SK-N-SH (cell line): ENCODE results near the gene RILPL1. TPM values are rescaled to one million over a fixed set of nuclear protein-coding genes. Genes with fewer than 3 reads are reported as not detected.

Experiments used
- CTCF ChIA-PET: fragments of 300-600, 350-600 bp; formaldehyde crosslinking; extraction: SDS; loops from one replicate; lab custom pipeline; 2021; lab: Yijun Ruan, JAX
- POLR2A ChIA-PET: fragments of 350-600 bp; sonication (Branson Sonifier 250); formaldehyde crosslinking; extraction: SDS; loops from one replicate; lab custom pipeline; 2020; ENCODE audit warnings: antibody characterized with exemption, inconsistent platforms; lab: Yijun Ruan, JAX
- DNase-seq: peaks from one replicate; pipeline ENCODE4 v3.0.0; 2012
- H2AFZ ChIP-seq: fragments of 200-600 bp; sonication (generic); 2 replicates; pipeline ENCODE4 v1.8.1; 2016; ENCODE audit warnings: antibody characterized with exemption, mild to moderate bottlenecking, low read depth
- H3F3A ChIP-seq: fragments of 200-600 bp; sonication (generic); replicated peaks from 2 replicates; pipeline ENCODE3; 2016; ENCODE audit warnings: antibody characterized with exemption, mild to moderate bottlenecking; ENCODE audit not compliant: insufficient read depth
- H3K27ac ChIP-seq, 2 experiments: fragments of 200-500 bp in 1 of 2; fragments of 200-600 bp in 1 of 2; sonication (Bioruptor generic) in 1 of 2; sonication (generic), shearing (Covaris generic) in 1 of 2; 2 replicates each; pipeline versions ENCODE4 v1.5.1 to v1.6.1; 2014 to 2016; ENCODE audit warnings: low read depth in 2 of 2, inconsistent platforms in 1 of 2, low read length in 1 of 2, mild to moderate bottlenecking in 1 of 2, mixed read lengths in 1 of 2
- H3K27me3 ChIP-seq: fragments of 200-600 bp; sonication (generic), shearing (Covaris generic); 2 replicates; pipeline ENCODE4 v1.6.1; 2016; ENCODE audit warnings: mixed run types; ENCODE audit not compliant: insufficient read depth
- H3K36me3 ChIP-seq, 2 experiments: fragments of 200-500 bp in 1 of 2; fragments of 200-600 bp in 1 of 2; sonication (Bioruptor generic) in 1 of 2; sonication (generic) in 1 of 2; replicated peaks in 1 of 2; 2 replicates each; pipeline versions ENCODE3 to v1.5.1; 2014 to 2016; ENCODE audit warnings: low read length in 1 of 2, mild to moderate bottlenecking in 1 of 2; ENCODE audit not compliant: insufficient read depth in 2 of 2, control insufficient read depth in 1 of 2
- H3K4me1 ChIP-seq, 2 experiments: fragments of 200-500 bp in 1 of 2; fragments of 200-600 bp in 1 of 2; sonication (Bioruptor generic) in 1 of 2; sonication (generic), shearing (Covaris generic) in 1 of 2; 2 replicates each; pipeline versions ENCODE4 v1.5.1 to v1.6.1; 2014 to 2016; ENCODE audit warnings: low read depth in 1 of 2, low read length in 1 of 2, mixed run types in 1 of 2; ENCODE audit not compliant: insufficient read depth in 2 of 2, control insufficient read depth in 1 of 2
- H3K4me2 ChIP-seq: fragments of 200-600 bp; sonication (generic), shearing (Covaris generic); 2 replicates; pipeline ENCODE4 v1.6.1; 2017; ENCODE audit warnings: mixed run types
- H3K4me3 ChIP-seq, 2 experiments: fragments of 200-500 bp in 1 of 2; fragments of 200-600 bp in 1 of 2; sonication (Bioruptor generic) in 1 of 2; sonication (generic), shearing (Covaris generic) in 1 of 2; 2 replicates each; pipeline versions ENCODE4 v1.5.1 to v1.8.1; 2014 to 2016; ENCODE audit warnings: low read depth in 2 of 2, inconsistent platforms in 1 of 2, low read length in 1 of 2, mild to moderate bottlenecking in 1 of 2, mixed read lengths in 1 of 2, moderate library complexity in 1 of 2
- H3K79me2 ChIP-seq: fragments of 200-600 bp; sonication (generic); 2 replicates; pipeline ENCODE4 v1.8.1; 2017; ENCODE audit warnings: mild to moderate bottlenecking; ENCODE audit not compliant: insufficient read depth
- H3K9ac ChIP-seq: fragments of 200-600 bp; sonication (generic); 2 replicates; pipeline ENCODE4 v1.6.1; 2017; ENCODE audit warnings: mixed run types
- H3K9me2 ChIP-seq: fragments of 200-600 bp; sonication (generic); 2 replicates; pipeline ENCODE4 v1.6.1; 2017; ENCODE audit warnings: mixed run types
- H3K9me3 ChIP-seq: fragments of 200-600 bp; sonication (generic); 2 replicates; pipeline ENCODE4 v1.6.1; 2017; ENCODE audit warnings: mixed run types, mild to moderate bottlenecking, moderate library complexity
- H4K20me1 ChIP-seq: fragments of 200-600 bp; sonication (generic); 2 replicates; pipeline ENCODE4 v1.6.1; 2017; ENCODE audit warnings: mild to moderate bottlenecking, mixed run types; ENCODE audit not compliant: insufficient read depth
- FOSL2 ChIP-seq: IDR thresholded peaks from 2 replicates; pipeline ENCODE4 v1.4.0; 2012; ENCODE audit warnings: low read depth, mild to moderate bottlenecking, moderate library complexity, borderline replicate concordance
- FOXJ3 ChIP-seq: sonication (generic); formaldehyde crosslinking; IDR thresholded peaks from 2 replicates; pipeline ENCODE4 v1.5.1; 2020; ENCODE audit warnings: mild to moderate bottlenecking, missing genetic modification reagents
- FOXM1 ChIP-seq: IDR thresholded peaks from 2 replicates; pipeline ENCODE4 v1.4.0; 2012; ENCODE audit warnings: low read depth, mild to moderate bottlenecking
- GABPA ChIP-seq: IDR thresholded peaks from 2 replicates; pipeline ENCODE4 v1.4.0; 2012; ENCODE audit warnings: low read depth, mild to moderate bottlenecking
- MAX ChIP-seq: IDR thresholded peaks from 2 replicates; pipeline ENCODE4 v1.4.0; 2012; ENCODE audit warnings: low read depth
- MEF2A ChIP-seq: IDR thresholded peaks from 2 replicates; pipeline ENCODE4 v1.4.0; 2012; ENCODE audit warnings: low read depth, borderline replicate concordance
- NFIC ChIP-seq: IDR thresholded peaks from 2 replicates; pipeline ENCODE4 v1.4.0; 2012; ENCODE audit warnings: borderline replicate concordance
- NRF1 ChIP-seq: IDR thresholded peaks from 2 replicates; pipeline ENCODE4 v1.6.1; 2012; ENCODE audit warnings: low read depth, mild to moderate bottlenecking, low read length
- RAD21 ChIP-seq: IDR thresholded peaks from 2 replicates; pipeline ENCODE4 v1.6.1; 2012; ENCODE audit warnings: mild to moderate bottlenecking, low read length
- TCF12 ChIP-seq: IDR thresholded peaks from 2 replicates; pipeline ENCODE4 v1.4.0; 2012
- WGBS: methylation state at CpG from one replicate; pipeline ENCODE4 v1.1.6; 2017; ENCODE audit warnings: low lambda C conversion rate; 5-methylcytosine and 5-hydroxymethylcytosine counted together
- polyA plus RNA-seq, 3 experiments: library from polyadenylated mRNA; depleted of rRNA; stranded (reverse); fragments of >200 nt; gene quantifications; 2 replicates each; pipeline ENCODE4 v1.2.3, GENCODE V29; 2012
- TF ChIP-seq, protein P1 (sequence below): IDR thresholded peaks from 2 replicates; pipeline ENCODE4 v1.4.0; 2012; ENCODE audit warnings: low read depth, borderline replicate concordance
- TF ChIP-seq, protein P2 (sequence below): IDR thresholded peaks from 2 replicates; pipeline ENCODE4; 2012
- TF ChIP-seq, protein P3 (sequence below): fragments of 150-350 bp; IDR thresholded peaks from 2 replicates; pipeline ENCODE4 v1.6.1; 2016; ENCODE audit warnings: mild to moderate bottlenecking, low read depth, low read length
- TF ChIP-seq, protein P4 (sequence below): IDR thresholded peaks from 2 replicates; pipeline ENCODE4 v1.6.1; 2012; ENCODE audit warnings: mild to moderate bottlenecking, low read depth, low read length, moderate library complexity

The RILPL1 gene
- polyA plus RNA-seq, 1 of the 3 experiments (the other 2 are of a cell fraction) = 32.6 TPM

GRCh38 chr12:123478762-123479161, 54.8 kb downstream of the RILPL1 start:
- Histone ChIP-seq H3K27ac (peak overlapping the region in 1 of 2 experiments; percentile 49; a peak in 2 of 4 replicates), H3K4me3 (no peak overlapping the region), H3K9me2 (no peaks in the 10 kb centered on the region), H3K9ac (no peak overlapping the region), H3K4me2 (peak overlapping the region; percentile 49; the same call in 1 of the 2 replicates), H3F3A (peaks cover 14% of the 10 kb centered on the region), H3K9me3 (no peaks in the 10 kb centered on the region), H3K36me3 (peaks cover 4 to 18% of the 10 kb centered on the region in 2 experiments), H2AFZ (no peak overlapping the region), H4K20me1 (no peaks in the 10 kb centered on the region), H3K4me1 (peaks cover 0 to 6% of the 10 kb centered on the region in 2 experiments; a peak in 2 of 4 replicates), H3K27me3 (no peaks in the 10 kb centered on the region), H3K79me2 (0 out of 2 replicates have a peak, but pooled peaks cover 7% of the 10 kb centered on the region)
- WGBS = 51% methylated on average over 10 of the region's 10 CpGs
- CTCF ChIA-PET = no interaction called here
- POLR2A ChIA-PET = no interaction called here
- TF ChIP-seq MEF2A = 0 out of 2 replicates have a peak, but pooled peaks have one; percentile 52
- TF ChIP-seq GABPA = peak; percentile 42; the same call in 1 of the 2 replicates
- peak; percentile 41; the same call in 1 of the 2 replicates for TF ChIP-seq FOSL2
- TF ChIP-seq, protein P1, sequence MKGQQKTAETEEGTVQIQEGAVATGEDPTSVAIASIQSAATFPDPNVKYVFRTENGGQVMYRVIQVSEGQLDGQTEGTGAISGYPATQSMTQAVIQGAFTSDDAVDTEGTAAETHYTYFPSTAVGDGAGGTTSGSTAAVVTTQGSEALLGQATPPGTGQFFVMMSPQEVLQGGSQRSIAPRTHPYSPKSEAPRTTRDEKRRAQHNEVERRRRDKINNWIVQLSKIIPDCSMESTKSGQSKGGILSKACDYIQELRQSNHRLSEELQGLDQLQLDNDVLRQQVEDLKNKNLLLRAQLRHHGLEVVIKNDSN = peak; percentile 19; the same call in 1 of the 2 replicates
- peak; percentile 32; the same call in 1 of the 2 replicates for TF ChIP-seq TCF12
- TF ChIP-seq FOXM1 = no peak
- TF ChIP-seq RAD21 = no peak
- TF ChIP-seq, protein P2, sequence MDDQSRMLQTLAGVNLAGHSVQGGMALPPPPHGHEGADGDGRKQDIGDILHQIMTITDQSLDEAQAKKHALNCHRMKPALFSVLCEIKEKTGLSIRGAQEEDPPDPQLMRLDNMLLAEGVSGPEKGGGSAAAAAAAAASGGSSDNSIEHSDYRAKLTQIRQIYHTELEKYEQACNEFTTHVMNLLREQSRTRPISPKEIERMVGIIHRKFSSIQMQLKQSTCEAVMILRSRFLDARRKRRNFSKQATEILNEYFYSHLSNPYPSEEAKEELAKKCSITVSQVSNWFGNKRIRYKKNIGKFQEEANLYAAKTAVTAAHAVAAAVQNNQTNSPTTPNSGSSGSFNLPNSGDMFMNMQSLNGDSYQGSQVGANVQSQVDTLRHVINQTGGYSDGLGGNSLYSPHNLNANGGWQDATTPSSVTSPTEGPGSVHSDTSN = peak; percentile 83
- peak; percentile 20; the same call in 1 of the 2 replicates for TF ChIP-seq NFIC
- TF ChIP-seq MAX = no peak
- DNase-seq = no peak

- Histone ChIP-seq H4K20me1 (no peaks in the 10 kb centered on the region), H3K27ac (peak overlapping the region in 1 of 2 experiments; percentile 49; a peak in 2 of 4 replicates), H3K79me2 (0 out of 2 replicates have a peak, but pooled peaks cover 7% of the 10 kb centered on the region), H3K36me3 (peaks cover 4 to 18% of the 10 kb centered on the region in 2 experiments), H3K9ac (no peak overlapping the region), H3K27me3 (no peaks in the 10 kb centered on the region), H3F3A (peaks cover 14% of the 10 kb centered on the region), H3K4me1 (peaks cover 0 to 6% of the 10 kb centered on the region in 2 experiments; a peak in 2 of 4 replicates), H2AFZ (no peak overlapping the region), H3K4me3 (no peak overlapping the region), H3K9me3 (no peaks in the 10 kb centered on the region), H3K9me2 (no peaks in the 10 kb centered on the region), H3K4me2 (0 out of 2 replicates have a peak overlapping the region, but pooled peaks have one; percentile 49)
- 93% methylated on average over 11 of the region's 11 CpGs for WGBS
- ChIA-PET POLR2A (no interaction called here), CTCF (no interaction called here)
- TF ChIP-seq, protein P3, sequence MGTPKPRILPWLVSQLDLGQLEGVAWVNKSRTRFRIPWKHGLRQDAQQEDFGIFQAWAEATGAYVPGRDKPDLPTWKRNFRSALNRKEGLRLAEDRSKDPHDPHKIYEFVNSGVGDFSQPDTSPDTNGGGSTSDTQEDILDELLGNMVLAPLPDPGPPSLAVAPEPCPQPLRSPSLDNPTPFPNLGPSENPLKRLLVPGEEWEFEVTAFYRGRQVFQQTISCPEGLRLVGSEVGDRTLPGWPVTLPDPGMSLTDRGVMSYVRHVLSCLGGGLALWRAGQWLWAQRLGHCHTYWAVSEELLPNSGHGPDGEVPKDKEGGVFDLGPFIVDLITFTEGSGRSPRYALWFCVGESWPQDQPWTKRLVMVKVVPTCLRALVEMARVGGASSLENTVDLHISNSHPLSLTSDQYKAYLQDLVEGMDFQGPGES = no peak
- TF ChIP-seq, protein P4, sequence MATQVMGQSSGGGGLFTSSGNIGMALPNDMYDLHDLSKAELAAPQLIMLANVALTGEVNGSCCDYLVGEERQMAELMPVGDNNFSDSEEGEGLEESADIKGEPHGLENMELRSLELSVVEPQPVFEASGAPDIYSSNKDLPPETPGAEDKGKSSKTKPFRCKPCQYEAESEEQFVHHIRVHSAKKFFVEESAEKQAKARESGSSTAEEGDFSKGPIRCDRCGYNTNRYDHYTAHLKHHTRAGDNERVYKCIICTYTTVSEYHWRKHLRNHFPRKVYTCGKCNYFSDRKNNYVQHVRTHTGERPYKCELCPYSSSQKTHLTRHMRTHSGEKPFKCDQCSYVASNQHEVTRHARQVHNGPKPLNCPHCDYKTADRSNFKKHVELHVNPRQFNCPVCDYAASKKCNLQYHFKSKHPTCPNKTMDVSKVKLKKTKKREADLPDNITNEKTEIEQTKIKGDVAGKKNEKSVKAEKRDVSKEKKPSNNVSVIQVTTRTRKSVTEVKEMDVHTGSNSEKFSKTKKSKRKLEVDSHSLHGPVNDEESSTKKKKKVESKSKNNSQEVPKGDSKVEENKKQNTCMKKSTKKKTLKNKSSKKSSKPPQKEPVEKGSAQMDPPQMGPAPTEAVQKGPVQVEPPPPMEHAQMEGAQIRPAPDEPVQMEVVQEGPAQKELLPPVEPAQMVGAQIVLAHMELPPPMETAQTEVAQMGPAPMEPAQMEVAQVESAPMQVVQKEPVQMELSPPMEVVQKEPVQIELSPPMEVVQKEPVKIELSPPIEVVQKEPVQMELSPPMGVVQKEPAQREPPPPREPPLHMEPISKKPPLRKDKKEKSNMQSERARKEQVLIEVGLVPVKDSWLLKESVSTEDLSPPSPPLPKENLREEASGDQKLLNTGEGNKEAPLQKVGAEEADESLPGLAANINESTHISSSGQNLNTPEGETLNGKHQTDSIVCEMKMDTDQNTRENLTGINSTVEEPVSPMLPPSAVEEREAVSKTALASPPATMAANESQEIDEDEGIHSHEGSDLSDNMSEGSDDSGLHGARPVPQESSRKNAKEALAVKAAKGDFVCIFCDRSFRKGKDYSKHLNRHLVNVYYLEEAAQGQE = no peak
- no peak for TF ChIP-seq FOXJ3 (CRISPR knock-in tag)
- TF ChIP-seq NRF1 = no peak
- no peak for DNase-seq
These were observed 55.5 kb downstream of the RILPL1 start for GRCh38 chr12:123478069-123478468.
